Stimulated activated naive CD4-positive, alpha-beta T cell (primary cell): ENCODE data around the gene MGAT4A.

Experiments
- DNase-seq, 6 experiments: peaks; one replicate each; lab custom pipeline; 2025; lab: John Stamatoyannopoulos, UW

MGAT4A gene

DNA sequence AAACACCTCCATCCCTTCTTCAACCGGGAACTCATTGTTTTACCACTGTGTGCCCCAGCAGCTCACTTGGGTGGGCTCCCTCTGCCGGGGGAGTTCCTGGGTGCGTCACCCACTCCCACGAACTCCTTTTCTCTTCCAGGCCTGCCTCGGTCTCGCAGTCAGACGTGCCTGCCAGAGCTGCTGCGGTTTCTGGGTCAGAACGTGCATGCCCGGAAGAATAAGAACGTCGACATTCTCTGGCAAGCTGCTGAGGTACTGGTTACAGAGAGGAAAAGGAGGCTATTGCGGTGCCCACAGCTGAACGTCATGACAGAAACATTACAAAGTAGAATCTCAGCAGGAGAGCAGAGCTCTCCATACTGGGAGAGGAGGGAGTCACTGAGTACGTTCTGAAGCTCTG is 158.3 kb downstream of the MGAT4A start:
- DNase-seq = no peak

GRCh38 chr2:98572211-98572610 is 158.7 kb downstream of the MGAT4A start:
- no peak for DNase-seq

DNA sequence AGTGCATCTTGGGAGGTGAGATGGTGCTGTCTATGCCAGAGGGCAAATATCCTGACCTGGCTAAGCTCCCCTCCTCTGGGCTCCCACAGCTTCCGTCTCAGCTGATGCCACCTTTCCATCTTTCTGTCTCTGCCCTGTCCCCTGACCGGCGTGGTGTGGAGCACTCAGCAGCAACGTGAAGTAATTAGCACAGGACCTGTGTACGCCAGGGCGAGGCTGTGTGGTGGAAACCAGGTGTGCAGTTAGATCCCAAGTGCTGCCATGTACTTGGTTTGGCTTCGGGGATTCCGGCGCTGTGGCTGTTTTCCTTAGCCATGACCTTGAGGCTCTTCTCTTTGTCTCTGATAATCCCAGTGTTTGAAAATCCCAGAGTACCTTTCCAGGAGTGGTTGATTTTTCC is 159.1 kb downstream of the MGAT4A start:
- DNase-seq = no peak

GRCh38 chr2:98571121-98571701 is 159.7 kb downstream of the MGAT4A start:
- DNase-seq = no peak

- no peak for DNase-seq
Observed at GRCh38 chr2:98570356-98570755, 160.6 kb downstream of the MGAT4A start.

- DNase-seq = no peak
Observed at GRCh38 chr2:98569915-98570314, 161.0 kb downstream of the MGAT4A start.

GRCh38 chr2:98569197-98569793 is 161.6 kb downstream of the MGAT4A start:
- peak; percentile 30 to 74 (median 62) for DNase-seq
